Tibial nerve (tissue), 4 donors: Measurements from ENCODE around the gene PTPN14. TPM values are rescaled to one million over a fixed set of nuclear protein-coding genes. Genes with fewer than 3 reads are reported as not detected.

ENCODE experiments used
- DNase-seq, 2 donors: peaks; one replicate each; pipeline ENCODE4 v3.0.0-alpha.2; 2019; ENCODE audit warnings: low spot score in 2 of 2
- H3K27ac ChIP-seq, 4 donors: fragments of 200-600 bp; sonication (generic) in 3 of 4; one replicate each; pipeline ENCODE4 v1.5.1; 2017 to 2019; ENCODE audit warnings: mild to moderate bottlenecking in 1 of 4
- H3K27me3 ChIP-seq, 2 donors: fragments of 200-600 bp; sonication (generic) in 1 of 2; one replicate each; pipeline versions ENCODE4 v1.5.1 to v1.6.0; 2017 to 2019
- H3K36me3 ChIP-seq, 3 donors: fragments of 200-600 bp; sonication (generic); one replicate each; pipeline ENCODE4 v1.5.1; 2018 to 2019
- H3K4me1 ChIP-seq, 4 donors: fragments of 200-600 bp; sonication (generic) in 3 of 4; one replicate each; pipeline ENCODE4 v1.5.1; 2017 to 2019
- H3K4me3 ChIP-seq, 4 donors: fragments of 200-600 bp; sonication (generic) in 3 of 4; one replicate each; pipeline ENCODE4 v1.5.1; 2017 to 2019; ENCODE audit warnings: mild to moderate bottlenecking in 1 of 4, moderate library complexity in 1 of 4
- H3K9me3 ChIP-seq, 4 donors: fragments of 200-600 bp; sonication (generic) in 3 of 4; one replicate each; pipeline ENCODE4 v1.5.1; 2017 to 2019
- CTCF ChIP-seq, 5 experiments: fragments of 200-600 bp in 3 of 5; fragments of 450-650 bp in 2 of 5; sonication (generic) in 3 of 5; IDR thresholded peaks; one replicate each; pipeline ENCODE4 v1.5.1; 2016 to 2019; ENCODE audit warnings: antibody characterized with exemption in 5 of 5, mild to moderate bottlenecking in 3 of 5, moderate library complexity in 2 of 5
- EP300 ChIP-seq, 2 donors: sonication (generic); formaldehyde crosslinking; IDR thresholded peaks; one replicate each; pipeline ENCODE4 v1.6.1; 2017; ENCODE audit warnings: antibody characterized with exemption in 2 of 2, mild to moderate bottlenecking in 1 of 2
- POLR2A ChIP-seq, 2 donors: fragments of 450-650 bp; IDR thresholded peaks; one replicate each; pipeline ENCODE4 v1.6.1; 2017; ENCODE audit warnings: antibody characterized with exemption in 2 of 2, mild to moderate bottlenecking in 2 of 2, moderate library complexity in 2 of 2
- WGBS, 2 donors: methylation state at CpG; one replicate each; pipeline ENCODE4 v1.1.5; 2018; 5-methylcytosine and 5-hydroxymethylcytosine counted together
- total RNA-seq, 4 donors: library from RNA; depleted of rRNA; stranded (reverse); fragments of >200 nt; gene quantifications; one replicate each; pipeline ENCODE4 v1.1.0, GENCODE V29; 2016

PTPN14 gene
- total RNA-seq, 4 donors from 2014 or later = 25.8 to 47.4 (median 38.2) TPM

DNA sequence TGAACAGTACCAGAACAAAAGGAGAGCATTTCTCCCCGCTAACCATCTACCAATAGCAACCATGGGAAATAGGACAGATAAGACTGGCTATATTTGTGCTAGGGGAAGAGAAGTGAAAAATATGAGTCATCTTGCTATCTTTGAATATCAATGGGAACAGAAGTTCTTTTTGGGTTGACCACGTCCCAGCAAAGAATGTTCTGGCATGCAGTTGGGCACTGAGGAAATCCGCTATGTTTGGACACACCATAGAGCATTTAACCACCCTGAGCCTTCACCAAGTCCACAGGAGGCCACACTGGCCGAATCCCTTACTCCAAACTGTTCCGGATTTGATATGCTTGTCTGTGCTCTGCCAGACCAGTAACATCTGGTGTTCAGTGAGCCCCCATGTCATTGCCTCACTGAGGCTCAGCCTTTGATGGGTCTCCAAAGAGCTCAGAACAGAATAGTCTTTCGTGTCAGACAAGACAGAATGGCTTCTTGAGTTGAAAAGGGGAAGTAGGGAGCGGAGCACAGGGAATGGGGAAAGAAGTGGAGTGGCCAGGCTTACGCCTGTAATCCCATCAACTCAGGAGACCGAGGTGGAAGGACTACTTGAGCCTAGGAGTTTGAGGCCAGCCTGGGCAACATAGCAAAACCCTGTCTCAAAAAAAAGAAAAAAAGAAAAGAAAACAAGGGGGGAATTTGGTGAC lies 189.1 kb downstream of the PTPN14 start:
- peak in 1 of 2 donors; percentile 7 for DNase-seq
- WGBS, 2 donors = 71 to 83% methylated on average over 9 of the region's 9 CpGs
- Histone ChIP-seq H3K4me1 (no peaks in the 10 kb centered on the region), H3K4me3 (no peak overlapping the region), H3K9me3 (no peaks in the 10 kb centered on the region), H3K27me3 (no peaks in the 10 kb centered on the region), H3K27ac (peak overlapping the region in 2 of 4 donors; percentile 34 to 38), H3K36me3 (peaks cover 0 to 77% (median 0%) of the 10 kb centered on the region in 3 donors)
- TF ChIP-seq CTCF (IDR thresholded peaks at IDR 0.05) = no peak
- peak in 1 of 2 donors; percentile 8 for TF ChIP-seq EP300 (IDR thresholded peaks at IDR 0.05)
- no peak for TF ChIP-seq POLR2A (IDR thresholded peaks at IDR 0.05)

- 22 to 25% methylated on average over 1 of the region's 1 CpG for WGBS, 2 donors
Observed at GRCh38 chr1:214361636-214362035, 189.8 kb downstream of the PTPN14 start.

GRCh38 chr1:214360525-214361164 lies 190.8 kb downstream of the PTPN14 start:
- Histone ChIP-seq H3K9me3 (no peaks in the 10 kb centered on the region), H3K27ac (no peak overlapping the region), H3K27me3 (no peaks in the 10 kb centered on the region), H3K4me3 (no peak overlapping the region), H3K4me1 (no peaks in the 10 kb centered on the region), H3K36me3 (peaks cover 0 to 84% (median 0%) of the 10 kb centered on the region in 3 donors)
- DNase-seq = no peak
- WGBS, 2 donors = 81 to 85% methylated on average over 3 of the region's 3 CpGs
- TF ChIP-seq EP300 (IDR thresholded peaks at IDR 0.05) (no peak), POLR2A (IDR thresholded peaks at IDR 0.05) (no peak), CTCF (IDR thresholded peaks at IDR 0.05) (no peak)

More at GRCh38 chr1:214361636-214362035, 189.8 kb downstream of the PTPN14 start:
- Histone ChIP-seq H3K27ac (peak overlapping the region in 1 of 4 donors; percentile 38), H3K4me1 (no peaks in the 10 kb centered on the region), H3K27me3 (no peaks in the 10 kb centered on the region), H3K9me3 (no peaks in the 10 kb centered on the region), H3K36me3 (peaks cover 0 to 78% (median 0%) of the 10 kb centered on the region in 3 donors), H3K4me3 (no peak overlapping the region)
- TF ChIP-seq CTCF (IDR thresholded peaks at IDR 0.05) (no peak), POLR2A (IDR thresholded peaks at IDR 0.05) (no peak), EP300 (IDR thresholded peaks at IDR 0.05) (no peak)
- DNase-seq = no peak

DNA sequence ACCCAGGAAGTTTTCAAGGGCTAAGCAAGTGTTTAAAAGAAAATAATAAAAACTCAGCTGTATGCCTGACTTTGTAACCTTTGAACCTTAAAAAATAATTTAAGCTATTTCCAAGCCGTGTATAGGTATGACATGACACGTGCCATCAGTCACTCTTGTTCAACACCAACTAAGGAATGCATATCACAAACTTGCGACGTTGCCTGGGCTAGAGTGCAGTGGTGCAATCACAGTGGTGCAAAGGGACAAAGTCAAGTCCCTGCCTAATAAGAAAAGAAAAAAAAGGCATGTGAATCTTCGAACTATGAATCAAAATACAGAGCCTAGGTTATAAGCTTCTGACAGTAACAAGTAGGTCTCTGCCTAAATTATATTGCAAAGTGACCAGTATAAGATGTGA lies 191.3 kb downstream of the PTPN14 start:
- Histone ChIP-seq H3K27ac (no peak overlapping the region), H3K36me3 (peaks cover 0 to 88% (median 0%) of the 10 kb centered on the region in 3 donors), H3K9me3 (no peaks in the 10 kb centered on the region), H3K27me3 (no peaks in the 10 kb centered on the region), H3K4me1 (no peaks in the 10 kb centered on the region), H3K4me3 (no peak overlapping the region)
- 88 to 93% methylated on average over 5 of the region's 5 CpGs for WGBS, 2 donors
- no peak for DNase-seq
- TF ChIP-seq CTCF (IDR thresholded peaks at IDR 0.05) = no peak
- no peak for TF ChIP-seq EP300 (IDR thresholded peaks at IDR 0.05)
- TF ChIP-seq POLR2A (IDR thresholded peaks at IDR 0.05) = no peak
